ENCODE results near the gene ADAM10. TPM values are rescaled to one million over a fixed set of nuclear protein-coding genes. Genes with fewer than 3 reads are reported as not detected.

ADAM10 gene
- total RNA-seq, 1 experiment from 2014 or later = 133 TPM

DNA sequence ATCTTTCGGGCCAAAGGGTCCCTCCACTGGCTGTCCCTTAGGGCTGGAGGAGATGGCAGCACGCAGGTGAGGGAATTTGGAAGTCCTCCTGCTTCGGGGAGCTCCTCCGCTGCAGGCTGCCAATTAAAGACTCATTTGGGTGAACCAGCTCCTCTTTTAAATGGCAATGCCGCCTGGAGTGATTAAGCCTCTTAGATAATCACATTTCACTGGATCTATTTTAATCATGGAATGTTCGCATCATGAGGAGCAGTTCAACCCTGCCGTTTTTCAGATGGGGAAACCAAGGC lies 199.8 kb downstream of the ADAM10 start (continued):
- TF ChIP-seq, protein P1, sequence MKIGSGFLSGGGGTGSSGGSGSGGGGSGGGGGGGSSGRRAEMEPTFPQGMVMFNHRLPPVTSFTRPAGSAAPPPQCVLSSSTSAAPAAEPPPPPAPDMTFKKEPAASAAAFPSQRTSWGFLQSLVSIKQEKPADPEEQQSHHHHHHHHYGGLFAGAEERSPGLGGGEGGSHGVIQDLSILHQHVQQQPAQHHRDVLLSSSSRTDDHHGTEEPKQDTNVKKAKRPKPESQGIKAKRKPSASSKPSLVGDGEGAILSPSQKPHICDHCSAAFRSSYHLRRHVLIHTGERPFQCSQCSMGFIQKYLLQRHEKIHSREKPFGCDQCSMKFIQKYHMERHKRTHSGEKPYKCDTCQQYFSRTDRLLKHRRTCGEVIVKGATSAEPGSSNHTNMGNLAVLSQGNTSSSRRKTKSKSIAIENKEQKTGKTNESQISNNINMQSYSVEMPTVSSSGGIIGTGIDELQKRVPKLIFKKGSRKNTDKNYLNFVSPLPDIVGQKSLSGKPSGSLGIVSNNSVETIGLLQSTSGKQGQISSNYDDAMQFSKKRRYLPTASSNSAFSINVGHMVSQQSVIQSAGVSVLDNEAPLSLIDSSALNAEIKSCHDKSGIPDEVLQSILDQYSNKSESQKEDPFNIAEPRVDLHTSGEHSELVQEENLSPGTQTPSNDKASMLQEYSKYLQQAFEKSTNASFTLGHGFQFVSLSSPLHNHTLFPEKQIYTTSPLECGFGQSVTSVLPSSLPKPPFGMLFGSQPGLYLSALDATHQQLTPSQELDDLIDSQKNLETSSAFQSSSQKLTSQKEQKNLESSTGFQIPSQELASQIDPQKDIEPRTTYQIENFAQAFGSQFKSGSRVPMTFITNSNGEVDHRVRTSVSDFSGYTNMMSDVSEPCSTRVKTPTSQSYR (CRISPR knock-in tag; IDR thresholded peaks at IDR 0.05) = no peak
- TF ChIP-seq ZBTB21 (CRISPR knock-in tag; IDR thresholded peaks at IDR 0.05; ENCODE audit: borderline replicate concordance) (no peak), NR3C1 (CRISPR knock-in tag; conservative IDR thresholded peaks at IDR 0.05; ENCODE audit: low read depth) (no peak), PRRX2 (CRISPR knock-in tag; IDR thresholded peaks at IDR 0.05) (no peak), FOXP4 (CRISPR knock-in tag; IDR thresholded peaks at IDR 0.05) (no peak), ZNF138 (CRISPR knock-in tag; conservative IDR thresholded peaks at IDR 0.05) (no peak), ZNF423 (CRISPR knock-in tag; IDR thresholded peaks at IDR 0.05) (no peak), PREB (CRISPR knock-in tag; IDR thresholded peaks at IDR 0.05; ENCODE audit: borderline replicate concordance) (no peak), NFYB (CRISPR knock-in tag; conservative IDR thresholded peaks at IDR 0.05; ENCODE audit: low read depth) (no peak)
- TF ChIP-seq, protein P2, sequence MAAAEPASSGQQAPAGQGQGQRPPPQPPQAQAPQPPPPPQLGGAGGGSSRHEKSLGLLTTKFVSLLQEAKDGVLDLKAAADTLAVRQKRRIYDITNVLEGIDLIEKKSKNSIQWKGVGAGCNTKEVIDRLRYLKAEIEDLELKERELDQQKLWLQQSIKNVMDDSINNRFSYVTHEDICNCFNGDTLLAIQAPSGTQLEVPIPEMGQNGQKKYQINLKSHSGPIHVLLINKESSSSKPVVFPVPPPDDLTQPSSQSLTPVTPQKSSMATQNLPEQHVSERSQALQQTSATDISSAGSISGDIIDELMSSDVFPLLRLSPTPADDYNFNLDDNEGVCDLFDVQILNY (CRISPR knock-in tag; IDR thresholded peaks at IDR 0.05) = no peak
- TF ChIP-seq, protein P3, sequence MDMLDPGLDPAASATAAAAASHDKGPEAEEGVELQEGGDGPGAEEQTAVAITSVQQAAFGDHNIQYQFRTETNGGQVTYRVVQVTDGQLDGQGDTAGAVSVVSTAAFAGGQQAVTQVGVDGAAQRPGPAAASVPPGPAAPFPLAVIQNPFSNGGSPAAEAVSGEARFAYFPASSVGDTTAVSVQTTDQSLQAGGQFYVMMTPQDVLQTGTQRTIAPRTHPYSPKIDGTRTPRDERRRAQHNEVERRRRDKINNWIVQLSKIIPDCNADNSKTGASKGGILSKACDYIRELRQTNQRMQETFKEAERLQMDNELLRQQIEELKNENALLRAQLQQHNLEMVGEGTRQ (CRISPR knock-in tag; IDR thresholded peaks at IDR 0.05) = no peak

- no peak for DNase-seq (ENCODE audit: low spot score)
- H3K4me1 Mint-ChIP-seq = peaks cover 12% of the 10 kb centered on the region
- H3K36me3 Mint-ChIP-seq = no peaks in the 10 kb centered on the region
- no peaks in the 10 kb centered on the region for H3K9me3 Mint-ChIP-seq
- H3K27ac Mint-ChIP-seq = no peak overlapping the region
- ChIA-PET POLR2A (no interaction called here), CTCF (interaction anchor here (1.3 kb wide), 1 partner anchor 321 kb away, joined by 4 read pairs; no protein-coding TSS in a partner anchor)
- no peaks in the 10 kb centered on the region for H3K27me3 Mint-ChIP-seq (ENCODE audit: low read depth)
- H3K4me3 Mint-ChIP-seq = no peak overlapping the region
- ATAC-seq = no peak
- no peak for TF ChIP-seq NR1H2 (CRISPR knock-in tag; IDR thresholded peaks at IDR 0.05)
- no peak for TF ChIP-seq JAZF1 (CRISPR knock-in tag; IDR thresholded peaks at IDR 0.05)
- no peak for TF ChIP-seq IRF1 (CRISPR knock-in tag; IDR thresholded peaks at IDR 0.05)
- no peak for TF ChIP-seq IRF2 (CRISPR knock-in tag; IDR thresholded peaks at IDR 0.05; ENCODE audit: borderline replicate concordance, low read depth)
- TF ChIP-seq, protein P2 (CRISPR knock-in tag; IDR thresholded peaks at IDR 0.05) = no peak
- no peak for TF ChIP-seq E2F1 (CRISPR knock-in tag; IDR thresholded peaks at IDR 0.05)
- TF ChIP-seq RELA (CRISPR knock-in tag; IDR thresholded peaks at IDR 0.05; ENCODE audit: borderline replicate concordance) = no peak
- no peak for TF ChIP-seq ZNF423 (CRISPR knock-in tag; IDR thresholded peaks at IDR 0.05)
Observed at GRCh38 chr15:58549013-58549784, 200.3 kb downstream of the ADAM10 start.
